WTC11 (cell line): ENCODE measurements around the gene ADGRF1. TPM values are rescaled to one million over a fixed set of nuclear protein-coding genes. Genes with fewer than 3 reads are reported as not detected.

Source experiments
- ATAC-seq: fragments of 200-7000 bp; cut with Tn5 transposase; 2 replicates; pipeline ENCODE4 v1.10.0; 2021; ENCODE audit warnings: mild to moderate bottlenecking, moderate library complexity
- CTCF ChIA-PET: fragments of 300-600 bp; sonication (Branson Sonifier 250); formaldehyde crosslinking; loops from one replicate; lab custom pipeline; 2021; ENCODE audit warnings: antibody characterized with exemption; lab: Charles Lee
- POLR2A ChIA-PET: fragments of 350-600 bp; sonication (Branson Sonifier 250); formaldehyde crosslinking; loops from one replicate; lab custom pipeline; 2021; ENCODE audit warnings: antibody characterized with exemption; lab: Charles Lee
- DNase-seq: peaks from one replicate; pipeline ENCODE4 v3.0.0; 2021; ENCODE audit warnings: low spot score
- H3K27ac Mint-ChIP-seq: 2 replicates; pipeline ENCODE4 v1.8.0; 2021; ENCODE audit warnings: mixed read lengths
- H3K27me3 Mint-ChIP-seq: 2 replicates; pipeline ENCODE4 v1.8.0; 2021; ENCODE audit warnings: low read depth, mild to moderate bottlenecking, moderate library complexity, mixed read lengths
- H3K36me3 Mint-ChIP-seq: 2 replicates; pipeline ENCODE4 v1.8.0; 2021; ENCODE audit warnings: mixed read lengths
- H3K4me1 Mint-ChIP-seq: 2 replicates; pipeline ENCODE4 v1.8.0; 2022; ENCODE audit warnings: mixed read lengths
- H3K4me3 Mint-ChIP-seq: 2 replicates; pipeline ENCODE4 v1.8.0; 2021; ENCODE audit warnings: mild to moderate bottlenecking, moderate library complexity, mixed read lengths
- H3K9me3 Mint-ChIP-seq: 2 replicates; pipeline ENCODE4 v1.8.0; 2021; ENCODE audit warnings: mixed read lengths
- GABPB1 ChIP-seq: sonication (generic); formaldehyde crosslinking; IDR thresholded peaks from 2 replicates; pipeline ENCODE4 v1.8.1; 2023; ENCODE audit warnings: mild to moderate bottlenecking, missing genetic modification reagents
- IRF1 ChIP-seq: sonication (generic); formaldehyde crosslinking; IDR thresholded peaks from 2 replicates; pipeline ENCODE4 v1.8.0; 2023; ENCODE audit warnings: missing genetic modification reagents
- NFE2L1 ChIP-seq: sonication (generic); formaldehyde crosslinking; IDR thresholded peaks from 2 replicates; pipeline ENCODE4 v1.8.1; 2023; ENCODE audit warnings: missing genetic modification reagents
- RORB ChIP-seq: fragments of 250-450 bp; sonication (Bioruptor Pico); IDR thresholded peaks from 2 replicates; pipeline ENCODE4 v1.9.0; 2021; ENCODE audit warnings: mild to moderate bottlenecking
- SMAD4 ChIP-seq: sonication (generic); formaldehyde crosslinking; IDR thresholded peaks from 2 replicates; pipeline ENCODE4 v1.8.0; 2022; ENCODE audit warnings: mild to moderate bottlenecking, missing genetic modification reagents
- SP1 ChIP-seq: sonication (generic); formaldehyde crosslinking; conservative IDR thresholded peaks from 2 replicates; pipeline ENCODE4 v1.8.1; 2022; ENCODE audit warnings: missing genetic modification reagents
- ZNF232 ChIP-seq: sonication (generic); formaldehyde crosslinking; IDR thresholded peaks from 2 replicates; pipeline ENCODE4 v1.8.0; 2022; ENCODE audit warnings: mild to moderate bottlenecking, missing genetic modification reagents
- ZNF263 ChIP-seq: sonication (generic); formaldehyde crosslinking; IDR thresholded peaks from 2 replicates; pipeline ENCODE4 v1.8.1; 2022; ENCODE audit warnings: low read depth, mild to moderate bottlenecking, moderate library complexity, missing genetic modification reagents
- ZNF317 ChIP-seq: sonication (generic); formaldehyde crosslinking; IDR thresholded peaks from 2 replicates; pipeline ENCODE4 v1.8.1; 2023; ENCODE audit warnings: low read depth, mild to moderate bottlenecking, moderate library complexity, missing genetic modification reagents, borderline replicate concordance
- ZNF671 ChIP-seq: fragments of 250-450 bp; sonication (Bioruptor Pico); IDR thresholded peaks from 2 replicates; pipeline ENCODE4 v1.8.0; 2021; ENCODE audit warnings: mild to moderate bottlenecking
- total RNA-seq: library from RNA; stranded (reverse); gene quantifications from 3 replicates; pipeline ENCODE4 v1.2.3, GENCODE V29; 2021
- TF ChIP-seq, protein P1 (sequence below): sonication (generic); formaldehyde crosslinking; conservative IDR thresholded peaks from 2 replicates; pipeline ENCODE4 v1.8.1; 2022; ENCODE audit warnings: mild to moderate bottlenecking, missing genetic modification reagents
- TF ChIP-seq, protein P2 (sequence below): sonication (generic); formaldehyde crosslinking; IDR thresholded peaks from 2 replicates; pipeline ENCODE4 v1.8.1; 2022; ENCODE audit warnings: low read depth, missing genetic modification reagents, borderline replicate concordance
- TF ChIP-seq, protein P3 (sequence below): sonication (generic); formaldehyde crosslinking; IDR thresholded peaks from 2 replicates; pipeline ENCODE4 v1.8.1; 2023; ENCODE audit warnings: mild to moderate bottlenecking, missing genetic modification reagents
- TF ChIP-seq, protein P4 (sequence below): sonication (generic); formaldehyde crosslinking; IDR thresholded peaks from 2 replicates; pipeline ENCODE4 v1.8.1; 2023; ENCODE audit warnings: mild to moderate bottlenecking, missing genetic modification reagents, moderate library complexity
- TF ChIP-seq, protein P5 (sequence below): fragments of 250-450 bp; sonication (Bioruptor Pico); IDR thresholded peaks from 2 replicates; pipeline ENCODE4 v1.9.0; 2021; ENCODE audit warnings: mild to moderate bottlenecking, borderline replicate concordance

The ADGRF1 gene
- total RNA-seq, 1 experiment from 2014 or later, result 0.26 TPM

- no peak for TF ChIP-seq ZNF671 (CRISPR knock-in tag)
- no peak for TF ChIP-seq RORB (CRISPR knock-in tag)
- TF ChIP-seq, protein P1, sequence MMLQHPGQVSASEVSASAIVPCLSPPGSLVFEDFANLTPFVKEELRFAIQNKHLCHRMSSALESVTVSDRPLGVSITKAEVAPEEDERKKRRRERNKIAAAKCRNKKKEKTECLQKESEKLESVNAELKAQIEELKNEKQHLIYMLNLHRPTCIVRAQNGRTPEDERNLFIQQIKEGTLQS (CRISPR knock-in tag), result no peak
Observed at GRCh38 chr6:47007657-47008396, 34.3 kb downstream of the ADGRF1 start (continued).

GRCh38 chr6:47005486-47005885, 36.6 kb downstream of the ADGRF1 start:
- CTCF ChIA-PET, result interaction anchor here (1.6 kb wide), 1 partner anchor 157 kb away, joined by 4 read pairs; no protein-coding TSS in a partner anchor
- H3K4me3 Mint-ChIP-seq, result no peak overlapping the region
- no peaks in the 10 kb centered on the region; the same call in 1 of the 2 replicates for H3K9me3 Mint-ChIP-seq
- DNase-seq (no peak), ATAC-seq (no peak)
- no peak overlapping the region for H3K27ac Mint-ChIP-seq
- no peaks in the 10 kb centered on the region for H3K4me1 Mint-ChIP-seq
- no peaks in the 10 kb centered on the region for H3K27me3 Mint-ChIP-seq
- TF ChIP-seq ZNF317 (CRISPR knock-in tag), result no peak
- no peak for TF ChIP-seq ZNF263 (CRISPR knock-in tag)
- TF ChIP-seq, protein P2, sequence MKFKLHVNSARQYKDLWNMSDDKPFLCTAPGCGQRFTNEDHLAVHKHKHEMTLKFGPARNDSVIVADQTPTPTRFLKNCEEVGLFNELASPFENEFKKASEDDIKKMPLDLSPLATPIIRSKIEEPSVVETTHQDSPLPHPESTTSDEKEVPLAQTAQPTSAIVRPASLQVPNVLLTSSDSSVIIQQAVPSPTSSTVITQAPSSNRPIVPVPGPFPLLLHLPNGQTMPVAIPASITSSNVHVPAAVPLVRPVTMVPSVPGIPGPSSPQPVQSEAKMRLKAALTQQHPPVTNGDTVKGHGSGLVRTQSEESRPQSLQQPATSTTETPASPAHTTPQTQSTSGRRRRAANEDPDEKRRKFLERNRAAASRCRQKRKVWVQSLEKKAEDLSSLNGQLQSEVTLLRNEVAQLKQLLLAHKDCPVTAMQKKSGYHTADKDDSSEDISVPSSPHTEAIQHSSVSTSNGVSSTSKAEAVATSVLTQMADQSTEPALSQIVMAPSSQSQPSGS (CRISPR knock-in tag), result no peak
- TF ChIP-seq, all 79 proteins: peak for 0
- POLR2A ChIA-PET, result no interaction called here
- H3K36me3 Mint-ChIP-seq, result no peaks in the 10 kb centered on the region

- DNase-seq (no peak), ATAC-seq (no peak)
- POLR2A ChIA-PET, result no interaction called here
- CTCF ChIA-PET, result interaction anchor here (1.6 kb wide), 1 partner anchor 155 kb away, joined by 4 read pairs; no protein-coding TSS in a partner anchor
- Mint-ChIP-seq H3K36me3 (no peaks in the 10 kb centered on the region), H3K4me3 (no peak overlapping the region), H3K4me1 (no peaks in the 10 kb centered on the region), H3K27ac (no peak overlapping the region), H3K9me3 (no peaks in the 10 kb centered on the region; the same call in 1 of the 2 replicates), H3K27me3 (no peaks in the 10 kb centered on the region)
- TF ChIP-seq, protein P3, sequence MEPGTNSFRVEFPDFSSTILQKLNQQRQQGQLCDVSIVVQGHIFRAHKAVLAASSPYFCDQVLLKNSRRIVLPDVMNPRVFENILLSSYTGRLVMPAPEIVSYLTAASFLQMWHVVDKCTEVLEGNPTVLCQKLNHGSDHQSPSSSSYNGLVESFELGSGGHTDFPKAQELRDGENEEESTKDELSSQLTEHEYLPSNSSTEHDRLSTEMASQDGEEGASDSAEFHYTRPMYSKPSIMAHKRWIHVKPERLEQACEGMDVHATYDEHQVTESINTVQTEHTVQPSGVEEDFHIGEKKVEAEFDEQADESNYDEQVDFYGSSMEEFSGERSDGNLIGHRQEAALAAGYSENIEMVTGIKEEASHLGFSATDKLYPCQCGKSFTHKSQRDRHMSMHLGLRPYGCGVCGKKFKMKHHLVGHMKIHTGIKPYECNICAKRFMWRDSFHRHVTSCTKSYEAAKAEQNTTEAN (CRISPR knock-in tag), result no peak
- no peak for TF ChIP-seq SMAD4 (CRISPR knock-in tag)
- no peak for TF ChIP-seq NFE2L1 (CRISPR knock-in tag)
- no peak for TF ChIP-seq IRF1 (CRISPR knock-in tag)
- no peak for TF ChIP-seq GABPB1 (CRISPR knock-in tag)
- TF ChIP-seq SP1 (CRISPR knock-in tag), result no peak
- no peak for TF ChIP-seq ZNF232 (CRISPR knock-in tag)
- TF ChIP-seq, protein P4, sequence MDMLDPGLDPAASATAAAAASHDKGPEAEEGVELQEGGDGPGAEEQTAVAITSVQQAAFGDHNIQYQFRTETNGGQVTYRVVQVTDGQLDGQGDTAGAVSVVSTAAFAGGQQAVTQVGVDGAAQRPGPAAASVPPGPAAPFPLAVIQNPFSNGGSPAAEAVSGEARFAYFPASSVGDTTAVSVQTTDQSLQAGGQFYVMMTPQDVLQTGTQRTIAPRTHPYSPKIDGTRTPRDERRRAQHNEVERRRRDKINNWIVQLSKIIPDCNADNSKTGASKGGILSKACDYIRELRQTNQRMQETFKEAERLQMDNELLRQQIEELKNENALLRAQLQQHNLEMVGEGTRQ (CRISPR knock-in tag), result no peak
- TF ChIP-seq, protein P5, sequence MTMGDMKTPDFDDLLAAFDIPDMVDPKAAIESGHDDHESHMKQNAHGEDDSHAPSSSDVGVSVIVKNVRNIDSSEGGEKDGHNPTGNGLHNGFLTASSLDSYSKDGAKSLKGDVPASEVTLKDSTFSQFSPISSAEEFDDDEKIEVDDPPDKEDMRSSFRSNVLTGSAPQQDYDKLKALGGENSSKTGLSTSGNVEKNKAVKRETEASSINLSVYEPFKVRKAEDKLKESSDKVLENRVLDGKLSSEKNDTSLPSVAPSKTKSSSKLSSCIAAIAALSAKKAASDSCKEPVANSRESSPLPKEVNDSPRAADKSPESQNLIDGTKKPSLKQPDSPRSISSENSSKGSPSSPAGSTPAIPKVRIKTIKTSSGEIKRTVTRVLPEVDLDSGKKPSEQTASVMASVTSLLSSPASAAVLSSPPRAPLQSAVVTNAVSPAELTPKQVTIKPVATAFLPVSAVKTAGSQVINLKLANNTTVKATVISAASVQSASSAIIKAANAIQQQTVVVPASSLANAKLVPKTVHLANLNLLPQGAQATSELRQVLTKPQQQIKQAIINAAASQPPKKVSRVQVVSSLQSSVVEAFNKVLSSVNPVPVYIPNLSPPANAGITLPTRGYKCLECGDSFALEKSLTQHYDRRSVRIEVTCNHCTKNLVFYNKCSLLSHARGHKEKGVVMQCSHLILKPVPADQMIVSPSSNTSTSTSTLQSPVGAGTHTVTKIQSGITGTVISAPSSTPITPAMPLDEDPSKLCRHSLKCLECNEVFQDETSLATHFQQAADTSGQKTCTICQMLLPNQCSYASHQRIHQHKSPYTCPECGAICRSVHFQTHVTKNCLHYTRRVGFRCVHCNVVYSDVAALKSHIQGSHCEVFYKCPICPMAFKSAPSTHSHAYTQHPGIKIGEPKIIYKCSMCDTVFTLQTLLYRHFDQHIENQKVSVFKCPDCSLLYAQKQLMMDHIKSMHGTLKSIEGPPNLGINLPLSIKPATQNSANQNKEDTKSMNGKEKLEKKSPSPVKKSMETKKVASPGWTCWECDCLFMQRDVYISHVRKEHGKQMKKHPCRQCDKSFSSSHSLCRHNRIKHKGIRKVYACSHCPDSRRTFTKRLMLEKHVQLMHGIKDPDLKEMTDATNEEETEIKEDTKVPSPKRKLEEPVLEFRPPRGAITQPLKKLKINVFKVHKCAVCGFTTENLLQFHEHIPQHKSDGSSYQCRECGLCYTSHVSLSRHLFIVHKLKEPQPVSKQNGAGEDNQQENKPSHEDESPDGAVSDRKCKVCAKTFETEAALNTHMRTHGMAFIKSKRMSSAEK (CRISPR knock-in tag), result no peak
- TF ChIP-seq, all 79 proteins: peak for 0
Observed at GRCh38 chr6:47004463-47004862, 37.7 kb downstream of the ADGRF1 start.
